ENCODE measurements around the gene COL6A3.

The COL6A3 gene

GRCh38 chr2:237351046-237351445 is 62.9 kb downstream of the COL6A3 start:
- DNase-seq (ENCODE audit: low spot score), result no peak
- Histone ChIP-seq H3K27me3 (ENCODE audit: insufficient read depth, poor library complexity, severe bottlenecking) (no peaks in the 10 kb centered on the region), H3K27ac (ENCODE audit: poor library complexity, severe bottlenecking) (no peak overlapping the region), H3K4me3 (ENCODE audit: severe bottlenecking) (no peak overlapping the region), H3K36me3 (ENCODE audit: low read depth) (no peaks in the 10 kb centered on the region), H3K4me1 (ENCODE audit: insufficient read depth, poor library complexity, severe bottlenecking) (peaks cover 10% of the 10 kb centered on the region), H3K9me3 (ENCODE audit: severe bottlenecking) (no peaks in the 10 kb centered on the region)
- no peak for ATAC-seq (ENCODE audit: low read depth)
- TF ChIP-seq, protein P1, sequence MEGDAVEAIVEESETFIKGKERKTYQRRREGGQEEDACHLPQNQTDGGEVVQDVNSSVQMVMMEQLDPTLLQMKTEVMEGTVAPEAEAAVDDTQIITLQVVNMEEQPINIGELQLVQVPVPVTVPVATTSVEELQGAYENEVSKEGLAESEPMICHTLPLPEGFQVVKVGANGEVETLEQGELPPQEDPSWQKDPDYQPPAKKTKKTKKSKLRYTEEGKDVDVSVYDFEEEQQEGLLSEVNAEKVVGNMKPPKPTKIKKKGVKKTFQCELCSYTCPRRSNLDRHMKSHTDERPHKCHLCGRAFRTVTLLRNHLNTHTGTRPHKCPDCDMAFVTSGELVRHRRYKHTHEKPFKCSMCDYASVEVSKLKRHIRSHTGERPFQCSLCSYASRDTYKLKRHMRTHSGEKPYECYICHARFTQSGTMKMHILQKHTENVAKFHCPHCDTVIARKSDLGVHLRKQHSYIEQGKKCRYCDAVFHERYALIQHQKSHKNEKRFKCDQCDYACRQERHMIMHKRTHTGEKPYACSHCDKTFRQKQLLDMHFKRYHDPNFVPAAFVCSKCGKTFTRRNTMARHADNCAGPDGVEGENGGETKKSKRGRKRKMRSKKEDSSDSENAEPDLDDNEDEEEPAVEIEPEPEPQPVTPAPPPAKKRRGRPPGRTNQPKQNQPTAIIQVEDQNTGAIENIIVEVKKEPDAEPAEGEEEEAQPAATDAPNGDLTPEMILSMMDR (IDR thresholded peaks at IDR 0.05; ENCODE audit: poor library complexity, severe bottlenecking), result no peak

- Histone ChIP-seq H3K9me3 (ENCODE audit: severe bottlenecking) (no peaks in the 10 kb centered on the region), H3K27me3 (ENCODE audit: insufficient read depth, poor library complexity, severe bottlenecking) (no peaks in the 10 kb centered on the region), H3K4me3 (ENCODE audit: severe bottlenecking) (no peak overlapping the region), H3K27ac (ENCODE audit: poor library complexity, severe bottlenecking) (no peak overlapping the region), H3K36me3 (ENCODE audit: low read depth) (no peaks in the 10 kb centered on the region), H3K4me1 (ENCODE audit: insufficient read depth, poor library complexity, severe bottlenecking) (peaks cover 10% of the 10 kb centered on the region)
- no peak for DNase-seq (ENCODE audit: low spot score)
- TF ChIP-seq, protein P1 (IDR thresholded peaks at IDR 0.05; ENCODE audit: poor library complexity, severe bottlenecking), result no peak
- ATAC-seq (ENCODE audit: low read depth), result no peak; the same call in 2 of the 3 replicates
These were observed 63.4 kb downstream of the COL6A3 start for GRCh38 chr2:237350597-237350996.

DNA sequence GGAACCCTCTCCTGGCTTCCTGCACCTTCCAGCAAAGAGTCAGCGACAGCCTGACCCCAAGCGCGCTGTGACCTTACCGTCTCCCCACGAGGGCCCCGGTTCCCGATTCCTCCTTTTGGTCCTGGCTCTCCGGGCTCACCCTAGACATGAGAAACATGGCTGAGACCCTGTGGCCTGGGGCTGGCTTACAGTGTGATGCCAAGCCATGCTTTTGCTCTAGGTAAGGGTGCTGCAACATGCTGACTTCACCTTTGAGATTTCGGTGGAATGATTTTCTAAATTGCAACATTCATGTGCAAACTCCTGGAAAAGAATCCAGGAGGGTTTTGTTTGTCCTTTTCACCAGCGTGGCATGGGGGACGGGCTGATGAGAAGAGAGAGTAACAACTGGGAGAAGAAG is 63.9 kb downstream of the COL6A3 start:
- Histone ChIP-seq H3K36me3 (ENCODE audit: low read depth) (no peaks in the 10 kb centered on the region), H3K4me3 (ENCODE audit: severe bottlenecking) (no peak overlapping the region), H3K27me3 (ENCODE audit: insufficient read depth, poor library complexity, severe bottlenecking) (no peaks in the 10 kb centered on the region), H3K27ac (ENCODE audit: poor library complexity, severe bottlenecking) (no peak overlapping the region), H3K4me1 (ENCODE audit: insufficient read depth, poor library complexity, severe bottlenecking) (peaks cover 6% of the 10 kb centered on the region), H3K9me3 (ENCODE audit: severe bottlenecking) (no peaks in the 10 kb centered on the region)
- ATAC-seq (ENCODE audit: low read depth) (no peak), DNase-seq (ENCODE audit: low spot score) (no peak)
- TF ChIP-seq, protein P1 (IDR thresholded peaks at IDR 0.05; ENCODE audit: poor library complexity, severe bottlenecking), result no peak

GRCh38 chr2:237348281-237348865 is 65.6 kb downstream of the COL6A3 start:
- Histone ChIP-seq H3K27me3 (ENCODE audit: insufficient read depth, poor library complexity, severe bottlenecking) (no peaks in the 10 kb centered on the region), H3K4me3 (ENCODE audit: severe bottlenecking) (no peak overlapping the region), H3K27ac (ENCODE audit: poor library complexity, severe bottlenecking) (no peak overlapping the region), H3K36me3 (ENCODE audit: low read depth) (no peaks in the 10 kb centered on the region), H3K4me1 (ENCODE audit: insufficient read depth, poor library complexity, severe bottlenecking) (no peaks in the 10 kb centered on the region), H3K9me3 (ENCODE audit: severe bottlenecking) (no peaks in the 10 kb centered on the region)
- TF ChIP-seq, protein P1 (IDR thresholded peaks at IDR 0.05; ENCODE audit: poor library complexity, severe bottlenecking), result no peak
- DNase-seq (ENCODE audit: low spot score) (no peak), ATAC-seq (ENCODE audit: low read depth) (no peak)

GRCh38 chr2:237345891-237346640 is 67.9 kb downstream of the COL6A3 start:
- Histone ChIP-seq H3K9me3 (ENCODE audit: severe bottlenecking) (no peaks in the 10 kb centered on the region), H3K4me1 (ENCODE audit: insufficient read depth, poor library complexity, severe bottlenecking) (no peaks in the 10 kb centered on the region), H3K4me3 (ENCODE audit: severe bottlenecking) (no peak overlapping the region), H3K27ac (ENCODE audit: poor library complexity, severe bottlenecking) (no peak overlapping the region), H3K27me3 (ENCODE audit: insufficient read depth, poor library complexity, severe bottlenecking) (no peaks in the 10 kb centered on the region), H3K36me3 (ENCODE audit: low read depth) (no peaks in the 10 kb centered on the region)
- TF ChIP-seq, protein P1 (IDR thresholded peaks at IDR 0.05; ENCODE audit: poor library complexity, severe bottlenecking), result no peak
- no peak for ATAC-seq (ENCODE audit: low read depth)
- no peak for DNase-seq (ENCODE audit: low spot score)
